ENCODE measurements around the gene ANKRD40.

Gene ANKRD40

DNA sequence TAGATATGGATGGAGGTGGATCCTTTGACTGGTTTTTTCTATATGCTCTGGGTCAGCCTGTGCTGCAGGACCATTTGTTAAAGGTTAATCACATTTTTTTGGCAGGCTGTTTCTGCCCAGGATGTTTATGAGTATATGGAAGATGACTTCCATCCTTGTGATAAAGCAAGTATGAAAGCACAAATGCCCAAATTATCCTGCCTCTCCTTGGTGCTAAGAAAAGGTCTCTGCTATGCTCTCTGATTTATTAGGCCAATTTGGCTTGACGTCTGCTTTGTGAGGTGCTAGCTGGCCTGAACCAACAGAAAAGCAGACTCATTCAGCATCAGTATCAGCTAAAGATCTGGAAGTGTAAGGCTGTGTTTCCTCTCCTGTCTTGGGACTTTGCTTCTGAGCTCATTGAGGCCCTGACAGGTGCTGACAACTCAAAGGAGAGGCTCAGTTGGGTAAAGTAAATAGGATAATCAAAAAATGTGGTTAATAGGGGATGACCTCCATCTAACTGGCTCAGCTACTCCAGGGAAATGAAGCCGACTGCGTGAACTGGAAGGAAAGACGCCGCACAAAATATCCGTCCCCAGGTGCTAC, 15.2 kb downstream of the ANKRD40 start:
- Histone ChIP-seq H3K4me1 (ENCODE audit: control insufficient read depth, insufficient read depth, low read length) (peaks cover 40% of the 10 kb centered on the region), H3K9me3 (ENCODE audit: control insufficient read depth, low read length) (no peaks in the 10 kb centered on the region), H3K27ac (ENCODE audit: insufficient read depth, low read depth, low read length, poor library complexity, severe bottlenecking) (no peak overlapping the region), H3K27me3 (ENCODE audit: control insufficient read depth, insufficient read depth, low read length, poor library complexity, severe bottlenecking) (no peaks in the 10 kb centered on the region), H3K4me3 (ENCODE audit: insufficient read depth, low read depth, low read length) (no peak overlapping the region), H3K36me3 (ENCODE audit: control insufficient read depth, insufficient read depth, low read length) (peaks cover 23% of the 10 kb centered on the region)
- WGBS, 2 experiments: 93 to 96% methylated on average over 6 of the region's 6 CpGs

DNA sequence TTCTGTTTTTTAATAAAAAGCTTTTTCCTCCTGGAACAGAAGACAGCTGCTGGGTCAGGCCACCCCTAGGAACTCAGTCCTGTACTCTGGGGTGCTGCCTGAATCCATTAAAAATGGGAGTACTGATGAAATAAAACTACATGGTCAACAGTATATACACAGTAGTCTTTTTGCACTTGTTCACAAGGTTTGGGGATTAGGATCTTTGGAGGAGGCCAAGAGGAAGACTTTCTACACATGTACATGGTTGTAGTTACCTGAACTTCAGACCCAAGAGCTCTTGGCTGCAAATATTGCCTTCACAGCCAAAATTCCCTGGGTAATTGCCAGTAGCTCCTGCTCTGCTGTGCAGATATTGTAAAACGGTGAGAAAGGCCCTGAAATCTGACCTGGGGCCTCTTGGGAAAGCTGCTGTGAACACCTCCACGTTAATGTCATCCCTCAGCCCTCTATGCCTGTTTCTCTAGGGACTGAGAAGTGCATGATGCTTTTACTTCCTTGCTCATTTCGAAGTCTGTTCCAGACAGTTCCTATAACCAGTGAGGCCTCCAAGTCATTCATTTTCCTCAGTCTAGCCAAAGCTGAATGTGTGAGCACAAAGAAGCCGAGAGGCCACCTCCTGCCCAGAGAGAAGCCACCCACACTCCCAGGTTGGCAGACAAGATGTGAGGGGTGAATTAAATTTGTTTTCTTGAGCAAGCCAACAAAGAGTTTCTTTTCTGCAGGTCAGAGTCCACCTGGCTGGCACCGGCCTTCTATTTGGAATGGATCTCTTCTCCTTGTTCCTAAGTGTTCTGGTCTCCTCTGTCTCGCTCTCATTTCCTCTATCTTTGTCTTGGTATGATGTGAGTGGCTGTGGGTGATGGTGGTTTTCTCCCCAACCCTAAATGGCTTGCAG, 15.9 kb downstream of the ANKRD40 start:
- Histone ChIP-seq H3K4me1 (ENCODE audit: control insufficient read depth, insufficient read depth, low read length) (peaks cover 44% of the 10 kb centered on the region), H3K9me3 (ENCODE audit: control insufficient read depth, low read length) (no peaks in the 10 kb centered on the region), H3K27ac (ENCODE audit: insufficient read depth, low read depth, low read length, poor library complexity, severe bottlenecking) (peak overlapping the region; percentile 93), H3K4me3 (ENCODE audit: insufficient read depth, low read depth, low read length) (no peak overlapping the region), H3K27me3 (ENCODE audit: control insufficient read depth, insufficient read depth, low read length, poor library complexity, severe bottlenecking) (no peaks in the 10 kb centered on the region), H3K36me3 (ENCODE audit: control insufficient read depth, insufficient read depth, low read length) (peaks cover 15% of the 10 kb centered on the region)
- WGBS, 2 experiments: 89 to 90% methylated on average over 6 of the region's 6 CpGs

DNA sequence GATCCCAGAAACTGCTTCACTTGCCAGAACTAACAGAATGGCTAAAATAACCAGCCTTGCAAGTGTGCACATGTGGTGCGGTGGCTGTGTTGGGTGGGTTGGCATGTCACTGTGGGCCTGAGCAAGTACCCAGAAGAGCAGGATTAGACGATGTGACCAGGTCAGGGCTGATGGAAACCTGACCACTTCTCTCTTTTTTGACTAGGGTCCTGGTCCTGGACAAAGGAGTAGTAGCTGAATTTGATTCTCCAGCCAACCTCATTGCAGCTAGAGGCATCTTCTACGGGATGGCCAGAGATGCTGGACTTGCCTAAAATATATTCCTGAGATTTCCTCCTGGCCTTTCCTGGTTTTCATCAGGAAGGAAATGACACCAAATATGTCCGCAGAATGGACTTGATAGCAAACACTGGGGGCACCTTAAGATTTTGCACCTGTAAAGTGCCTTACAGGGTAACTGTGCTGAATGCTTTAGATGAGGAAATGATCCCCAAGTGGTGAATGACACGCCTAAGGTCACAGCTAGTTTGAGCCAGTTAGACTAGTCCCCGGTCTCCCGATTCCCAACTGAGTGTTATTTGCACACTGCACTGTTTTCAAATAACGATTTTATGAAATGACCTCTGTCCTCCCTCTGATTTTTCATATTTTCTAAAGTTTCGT, 16.7 kb downstream of the ANKRD40 start:
- no peaks in the 10 kb centered on the region for H3K27me3 ChIP-seq (ENCODE audit: control insufficient read depth, insufficient read depth, low read length, poor library complexity, severe bottlenecking)
- H3K4me3 ChIP-seq (ENCODE audit: insufficient read depth, low read depth, low read length): no peak overlapping the region
- H3K27ac ChIP-seq (ENCODE audit: insufficient read depth, low read depth, low read length, poor library complexity, severe bottlenecking): peak overlapping the region; percentile 93
- WGBS, 2 experiments: 88 to 90% methylated on average over 9 of the region's 9 CpGs
- H3K9me3 ChIP-seq (ENCODE audit: control insufficient read depth, low read length): no peaks in the 10 kb centered on the region
- H3K4me1 ChIP-seq (ENCODE audit: control insufficient read depth, insufficient read depth, low read length): peaks cover 48% of the 10 kb centered on the region
- peaks cover 7% of the 10 kb centered on the region for H3K36me3 ChIP-seq (ENCODE audit: control insufficient read depth, insufficient read depth, low read length)

DNA sequence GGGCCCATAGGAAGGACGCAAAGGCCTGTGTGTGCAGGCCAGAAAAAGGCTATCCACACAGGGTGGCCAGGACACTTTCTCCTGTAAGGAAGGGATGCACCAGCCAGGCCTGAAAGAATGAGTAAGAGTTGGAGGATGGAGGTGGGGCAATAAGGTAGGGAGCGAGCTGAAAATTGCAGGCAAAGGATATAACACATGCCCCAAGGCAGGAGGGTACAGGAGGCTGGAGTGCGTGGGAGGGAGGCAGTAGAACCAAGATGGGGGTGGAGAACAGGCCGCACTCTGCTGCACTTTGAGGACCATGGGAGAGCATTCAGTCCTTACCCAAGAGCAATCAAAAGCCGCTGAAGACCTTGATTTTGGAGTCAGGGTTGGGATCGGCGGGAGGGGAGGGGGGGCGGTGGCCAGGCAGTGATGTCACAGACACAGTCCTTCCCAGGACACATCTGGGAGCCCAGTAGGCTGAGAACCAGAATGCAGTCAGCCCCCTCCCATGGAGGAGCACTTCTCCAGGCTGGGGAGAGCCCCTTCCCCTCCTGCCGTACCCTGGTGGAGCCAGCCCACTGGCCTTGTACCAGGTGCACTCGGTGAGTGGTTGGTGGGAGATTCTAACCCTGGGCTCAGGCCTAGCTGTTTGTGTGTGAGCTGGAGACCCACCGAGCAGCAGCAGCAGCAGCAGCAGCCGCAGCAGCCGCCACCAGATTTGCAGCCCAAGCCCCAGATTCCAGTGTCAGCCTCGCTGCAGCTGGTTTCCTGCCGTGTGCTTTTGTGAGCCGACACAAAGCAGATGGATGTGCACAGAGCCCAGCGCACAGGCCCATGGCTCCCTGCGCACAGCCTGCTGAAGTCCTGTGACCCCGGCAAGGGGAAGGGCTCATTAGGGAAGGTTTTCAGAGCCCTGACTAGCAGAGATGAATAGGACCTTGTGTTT, 17.5 kb downstream of the ANKRD40 start:
- WGBS, 2 experiments: 27 to 30% methylated on average over 19 of the region's 19 CpGs
- Histone ChIP-seq H3K9me3 (ENCODE audit: control insufficient read depth, low read length) (no peaks in the 10 kb centered on the region), H3K27ac (ENCODE audit: insufficient read depth, low read depth, low read length, poor library complexity, severe bottlenecking) (peak overlapping the region; percentile 93), H3K27me3 (ENCODE audit: control insufficient read depth, insufficient read depth, low read length, poor library complexity, severe bottlenecking) (no peaks in the 10 kb centered on the region), H3K36me3 (ENCODE audit: control insufficient read depth, insufficient read depth, low read length) (peaks cover 3% of the 10 kb centered on the region), H3K4me1 (ENCODE audit: control insufficient read depth, insufficient read depth, low read length) (peaks cover 48% of the 10 kb centered on the region), H3K4me3 (ENCODE audit: insufficient read depth, low read depth, low read length) (no peak overlapping the region)

DNA sequence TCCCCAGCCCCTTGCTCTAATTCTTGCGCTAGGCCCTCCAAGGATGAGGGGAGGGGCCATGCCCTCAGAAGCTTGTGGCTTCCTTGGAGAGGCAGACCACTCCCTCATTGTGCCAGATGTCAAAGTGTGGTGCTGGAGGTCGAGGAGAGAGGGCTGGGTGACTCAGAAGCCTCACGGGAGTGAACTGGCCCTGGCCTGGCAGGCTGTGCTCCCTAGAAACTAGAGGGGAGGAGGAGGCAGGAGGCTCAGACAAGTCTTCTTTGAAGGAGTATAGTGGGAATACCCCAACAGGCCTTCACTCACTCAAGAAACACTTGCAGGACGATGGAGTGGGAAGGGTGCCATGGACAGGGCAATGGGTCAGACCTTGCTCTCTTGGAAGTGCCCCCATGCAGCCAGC, 18.5 kb downstream of the ANKRD40 start:
- no peaks in the 10 kb centered on the region for H3K9me3 ChIP-seq (ENCODE audit: control insufficient read depth, low read length)
- no peaks in the 10 kb centered on the region for H3K27me3 ChIP-seq (ENCODE audit: control insufficient read depth, insufficient read depth, low read length, poor library complexity, severe bottlenecking)
- H3K4me1 ChIP-seq (ENCODE audit: control insufficient read depth, insufficient read depth, low read length): peaks cover 54% of the 10 kb centered on the region
- H3K4me3 ChIP-seq (ENCODE audit: insufficient read depth, low read depth, low read length): no peak overlapping the region
- peaks cover 3% of the 10 kb centered on the region for H3K36me3 ChIP-seq (ENCODE audit: control insufficient read depth, insufficient read depth, low read length)
- H3K27ac ChIP-seq (ENCODE audit: insufficient read depth, low read depth, low read length, poor library complexity, severe bottlenecking): no peak overlapping the region
- WGBS, 2 experiments: 41 to 51% methylated on average over 4 of the region's 4 CpGs

DNA sequence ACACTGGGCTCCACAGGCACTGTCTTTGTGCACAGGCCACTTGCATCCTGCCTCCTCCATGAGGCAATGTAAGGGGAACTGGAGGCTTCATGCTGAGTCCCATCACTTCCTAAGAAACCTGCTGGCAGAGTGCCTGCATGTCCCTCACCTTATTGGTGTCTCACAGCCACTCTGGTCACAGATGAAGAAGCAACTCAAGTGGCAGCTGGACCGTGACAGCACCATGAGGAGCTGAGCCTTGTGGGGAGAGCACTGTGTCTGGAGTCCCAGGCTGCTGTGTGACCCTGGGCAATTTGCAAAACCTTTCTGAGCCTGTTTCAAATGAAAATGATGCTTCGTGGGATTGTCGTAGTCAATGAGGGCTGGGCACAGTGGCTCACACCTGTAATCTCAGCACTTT, 19.5 kb downstream of the ANKRD40 start:
- no peaks in the 10 kb centered on the region for H3K27me3 ChIP-seq (ENCODE audit: control insufficient read depth, insufficient read depth, low read length, poor library complexity, severe bottlenecking)
- no peak overlapping the region for H3K4me3 ChIP-seq (ENCODE audit: insufficient read depth, low read depth, low read length)
- H3K4me1 ChIP-seq (ENCODE audit: control insufficient read depth, insufficient read depth, low read length): peaks cover 58% of the 10 kb centered on the region
- no peak overlapping the region for H3K27ac ChIP-seq (ENCODE audit: insufficient read depth, low read depth, low read length, poor library complexity, severe bottlenecking)
- H3K9me3 ChIP-seq (ENCODE audit: control insufficient read depth, low read length): no peaks in the 10 kb centered on the region
- H3K36me3 ChIP-seq (ENCODE audit: control insufficient read depth, insufficient read depth, low read length): peaks cover 3% of the 10 kb centered on the region
- 95 to 96% methylated on average over 3 of the region's 3 CpGs for WGBS, 2 experiments

DNA sequence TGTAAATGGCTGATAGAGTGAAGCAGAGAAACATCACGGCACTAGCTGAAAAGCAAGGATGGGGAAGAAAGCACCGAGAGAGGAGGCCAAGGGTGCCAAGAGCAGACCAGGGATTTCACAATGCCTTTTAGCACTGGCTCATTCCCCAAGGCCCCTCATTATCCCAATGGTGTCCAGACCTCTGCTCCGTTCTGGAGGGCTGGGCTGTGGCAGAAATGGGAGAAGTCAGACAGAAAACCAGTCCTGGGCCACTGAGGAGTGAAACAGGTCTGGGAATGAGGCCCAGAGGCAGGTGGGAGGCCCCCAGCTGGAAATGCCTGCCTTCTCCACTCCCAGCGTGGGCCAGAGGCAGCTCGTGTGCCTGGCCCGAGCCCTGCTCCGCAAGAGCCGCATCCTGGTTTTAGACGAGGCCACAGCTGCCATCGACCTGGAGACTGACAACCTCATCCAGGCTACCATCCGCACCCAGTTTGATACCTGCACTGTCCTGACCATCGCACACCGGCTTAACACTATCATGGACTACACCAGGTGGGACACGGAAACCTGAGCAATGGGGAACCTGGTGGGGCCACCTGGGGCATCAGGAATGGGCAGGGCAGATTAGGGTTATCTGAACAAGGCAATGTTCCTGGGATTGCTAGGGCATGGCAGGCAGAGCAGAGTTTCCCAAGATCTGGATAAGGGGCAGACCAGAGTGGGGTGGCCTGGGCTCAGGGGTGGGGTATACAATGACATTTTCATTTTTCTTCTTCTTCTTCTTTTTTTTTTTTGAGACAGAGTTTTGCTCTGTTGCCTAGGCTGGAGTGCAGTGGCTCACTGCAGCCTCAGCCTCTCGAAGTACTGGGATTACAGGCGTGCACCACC, 20.3 kb downstream of the ANKRD40 start:
- Histone ChIP-seq H3K36me3 (ENCODE audit: control insufficient read depth, insufficient read depth, low read length) (no peaks in the 10 kb centered on the region), H3K4me3 (ENCODE audit: insufficient read depth, low read depth, low read length) (no peak overlapping the region), H3K9me3 (ENCODE audit: control insufficient read depth, low read length) (no peaks in the 10 kb centered on the region), H3K27me3 (ENCODE audit: control insufficient read depth, insufficient read depth, low read length, poor library complexity, severe bottlenecking) (no peaks in the 10 kb centered on the region), H3K27ac (ENCODE audit: insufficient read depth, low read depth, low read length, poor library complexity, severe bottlenecking) (no peak overlapping the region), H3K4me1 (ENCODE audit: control insufficient read depth, insufficient read depth, low read length) (peaks cover 58% of the 10 kb centered on the region)
- WGBS, 2 experiments: 81 to 83% methylated on average over 16 of the region's 16 CpGs

DNA sequence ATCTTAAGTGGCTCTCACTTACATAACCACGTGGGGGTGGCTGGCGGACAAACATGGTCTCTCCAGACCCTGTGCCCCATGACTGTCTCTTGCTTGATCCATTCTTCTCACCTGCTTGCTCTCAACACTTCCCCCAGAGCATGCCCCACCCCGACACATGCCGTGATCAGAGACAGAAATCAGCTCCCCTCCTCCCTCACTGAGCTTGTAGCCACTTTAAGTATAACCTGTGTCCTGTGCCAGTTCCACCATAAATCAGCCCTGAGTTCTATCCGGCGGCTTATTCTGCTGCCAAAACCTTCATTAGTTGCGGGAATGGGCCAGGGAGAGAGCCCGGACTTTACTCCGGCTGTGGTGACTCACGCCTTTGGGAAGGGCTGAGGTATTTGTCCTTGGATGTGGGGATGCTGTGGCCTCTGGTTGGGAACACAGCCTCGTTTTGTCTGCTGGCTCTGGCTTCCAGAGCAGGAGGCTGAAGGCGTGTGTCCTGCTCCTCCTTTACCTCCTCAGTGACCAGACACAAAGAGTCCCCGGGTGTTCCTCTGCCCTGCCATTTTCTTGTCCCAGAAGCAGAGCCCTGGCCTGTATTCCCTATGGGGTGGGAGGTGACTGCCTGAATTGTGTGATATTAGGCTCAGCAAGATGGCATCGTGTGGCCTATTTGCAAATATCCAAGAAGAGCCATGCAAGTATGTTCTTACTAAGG, 21.1 kb downstream of the ANKRD40 start:
- Histone ChIP-seq H3K27ac (ENCODE audit: insufficient read depth, low read depth, low read length, poor library complexity, severe bottlenecking) (no peak overlapping the region), H3K4me3 (ENCODE audit: insufficient read depth, low read depth, low read length) (no peak overlapping the region), H3K36me3 (ENCODE audit: control insufficient read depth, insufficient read depth, low read length) (no peaks in the 10 kb centered on the region), H3K27me3 (ENCODE audit: control insufficient read depth, insufficient read depth, low read length, poor library complexity, severe bottlenecking) (no peaks in the 10 kb centered on the region), H3K4me1 (ENCODE audit: control insufficient read depth, insufficient read depth, low read length) (peaks cover 50% of the 10 kb centered on the region), H3K9me3 (ENCODE audit: control insufficient read depth, low read length) (no peaks in the 10 kb centered on the region)
- 72 to 75% methylated on average over 14 of the region's 14 CpGs for WGBS, 2 experiments

Data from ectodermal cell (in vitro differentiated cells).